ENCODE data around the gene AEBP2. TPM values are rescaled to one million over a fixed set of nuclear protein-coding genes. Genes with fewer than 3 reads are reported as not detected.

AEBP2 gene
- total and polyA plus RNA-seq, 2 of the 8 experiments (the other 6 are each of a cell fraction or from before 2014, with no cell fraction given): 13.6 to 61.4 TPM

GRCh38 chr12:19449814-19450213 is 10.5 kb downstream of the AEBP2 start (continued):
- TF ChIP-seq JUND (IDR thresholded peaks at IDR 0.05; ENCODE audit: low read length) (no peak), SP1 (IDR thresholded peaks at IDR 0.05; ENCODE audit: low read depth, low read length) (no peak), HDAC2 (IDR thresholded peaks at IDR 0.05; ENCODE audit: borderline replicate concordance in 1 of 2, low read depth in 2 of 2, low read length in 2 of 2) (no peak), CBX8 (IDR thresholded peaks at IDR 0.05; ENCODE audit: borderline replicate concordance, low read depth, low read length) (no peak)

Data from H1 (cell line).